NCI-H774 (cell line): ENCODE results near the gene TCEA2.

Experiments
- DNase-seq: peaks from one replicate; lab custom pipeline; 2025; lab: John Stamatoyannopoulos, UW

The TCEA2 gene

DNA sequence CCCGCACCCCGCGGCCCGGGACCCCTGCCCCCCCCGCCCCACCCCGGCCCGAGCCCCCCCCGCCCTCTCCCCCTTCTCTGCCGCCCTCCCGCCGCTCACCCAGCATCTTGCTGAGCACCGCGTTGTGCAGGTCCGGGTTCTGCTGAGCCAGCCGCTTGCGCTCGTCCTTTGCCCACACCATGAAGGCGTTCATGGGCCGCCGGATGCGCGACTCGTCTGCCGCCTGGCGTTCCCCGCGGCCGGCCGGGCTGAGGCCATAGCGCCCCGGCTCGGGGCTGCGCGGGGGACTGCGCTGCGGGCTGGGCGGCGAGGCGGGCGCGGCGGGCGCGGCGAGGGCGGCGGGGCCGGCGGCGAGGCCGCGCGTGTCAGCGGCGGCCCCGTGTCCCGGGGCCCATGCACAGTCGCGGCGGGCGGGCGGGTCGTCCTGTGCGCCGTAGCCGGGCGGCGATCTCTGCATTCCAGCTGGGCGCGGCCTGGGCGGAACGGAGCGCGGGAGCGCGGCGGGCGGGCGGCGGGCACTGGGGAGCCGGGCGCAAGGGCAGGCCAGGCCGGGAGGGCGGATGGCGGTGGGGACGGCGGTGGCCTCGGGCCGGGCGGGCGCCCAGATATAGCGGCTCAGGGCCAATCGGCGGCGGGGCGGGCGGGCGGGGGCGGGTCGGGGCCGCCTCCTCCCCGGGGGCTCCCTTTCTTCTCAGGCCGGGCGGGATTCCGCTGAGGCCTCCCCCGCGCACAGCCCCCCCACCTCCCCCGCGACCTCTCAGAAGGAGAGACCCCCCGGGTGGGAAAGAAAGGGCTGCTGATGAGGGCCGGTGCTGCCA is 13.7 kb upstream of the TCEA2 start, which contains the start of gene SOX18:
SOX18 (minus strand) TSS at position 580 of the 818 bp plus-strand sequence; CDS start at position 457, 123 bp downstream.
- DNase-seq = no peak

DNA sequence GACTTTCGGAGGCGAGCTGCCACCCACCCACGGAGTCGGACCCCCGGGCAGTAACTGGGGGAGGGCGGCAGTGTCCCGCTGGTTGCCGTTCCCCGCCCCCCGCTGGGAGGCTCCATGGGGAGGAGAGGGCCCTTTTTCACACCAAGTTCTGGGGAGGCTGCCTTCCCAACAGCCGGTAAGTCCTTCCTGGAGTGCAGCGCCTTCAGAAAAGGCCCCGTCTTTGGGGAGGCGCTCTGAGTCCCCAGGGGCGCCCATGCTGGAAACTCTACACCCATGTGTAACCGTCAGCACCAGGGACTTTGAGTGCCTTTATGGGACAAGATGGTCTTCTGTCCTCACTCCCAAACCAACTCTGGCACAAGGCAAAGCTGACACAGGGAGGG is 13.1 kb upstream of the TCEA2 start:
- DNase-seq = no peak

DNA sequence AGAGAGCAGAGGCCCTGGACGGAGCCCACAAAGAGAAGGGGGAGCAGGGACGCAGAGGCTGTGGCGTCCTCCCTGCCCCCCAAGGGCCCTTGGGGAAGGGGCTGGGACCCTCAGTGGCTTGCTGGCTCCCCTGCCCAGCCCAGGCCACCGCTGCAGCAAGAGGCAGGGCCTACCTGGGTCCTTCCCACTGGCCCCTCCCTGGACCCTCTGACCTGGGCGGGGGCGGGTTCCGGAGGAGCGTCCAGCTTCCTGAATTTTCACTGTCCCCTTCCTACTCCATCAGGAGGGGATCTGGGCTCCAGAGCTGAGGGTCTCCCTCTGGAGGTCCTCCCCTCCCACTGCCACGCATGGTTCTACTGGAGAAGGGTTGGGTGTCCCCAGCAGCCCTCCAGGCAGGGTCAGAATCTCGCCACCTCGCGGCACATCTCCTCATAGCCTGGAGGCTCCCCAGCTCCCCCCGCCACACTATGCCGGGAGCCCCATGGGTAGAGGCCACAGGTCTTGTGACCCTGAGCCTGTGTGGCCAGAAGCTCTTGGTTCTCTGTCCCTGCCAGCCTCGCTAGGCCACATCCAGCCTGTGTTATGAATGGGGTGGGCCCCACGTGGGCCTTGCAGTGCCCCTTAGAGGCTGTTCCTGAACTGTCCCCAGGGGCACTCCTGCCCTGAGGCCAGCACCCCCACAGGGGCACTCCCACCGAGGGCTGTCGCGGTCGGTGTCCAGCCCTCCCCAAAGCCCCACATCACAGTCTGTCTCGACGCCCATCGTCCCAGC is 12.6 kb upstream of the TCEA2 start:
- no peak for DNase-seq

DNA sequence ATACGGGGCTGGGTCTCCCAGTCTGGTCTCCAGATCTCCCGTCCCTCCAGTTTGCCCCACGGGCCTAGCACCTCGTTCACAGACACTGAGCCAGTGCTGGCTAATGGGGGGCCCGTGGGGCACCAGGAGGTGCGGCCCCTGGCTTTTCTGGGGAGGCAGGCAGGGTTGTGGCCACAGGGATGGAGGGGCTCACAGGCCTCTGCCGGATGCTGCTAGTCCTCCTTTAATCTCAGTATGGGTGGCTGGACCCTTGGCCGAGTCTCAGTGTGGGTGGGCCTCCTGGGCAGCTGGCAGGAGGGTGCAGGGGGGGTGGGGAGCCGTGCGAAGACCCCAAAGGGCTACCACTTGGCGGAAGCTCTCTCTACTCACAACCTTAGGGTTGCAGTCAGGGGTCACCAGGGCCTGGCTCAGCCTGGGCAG is 12.0 kb upstream of the TCEA2 start:
- no peak for DNase-seq

DNA sequence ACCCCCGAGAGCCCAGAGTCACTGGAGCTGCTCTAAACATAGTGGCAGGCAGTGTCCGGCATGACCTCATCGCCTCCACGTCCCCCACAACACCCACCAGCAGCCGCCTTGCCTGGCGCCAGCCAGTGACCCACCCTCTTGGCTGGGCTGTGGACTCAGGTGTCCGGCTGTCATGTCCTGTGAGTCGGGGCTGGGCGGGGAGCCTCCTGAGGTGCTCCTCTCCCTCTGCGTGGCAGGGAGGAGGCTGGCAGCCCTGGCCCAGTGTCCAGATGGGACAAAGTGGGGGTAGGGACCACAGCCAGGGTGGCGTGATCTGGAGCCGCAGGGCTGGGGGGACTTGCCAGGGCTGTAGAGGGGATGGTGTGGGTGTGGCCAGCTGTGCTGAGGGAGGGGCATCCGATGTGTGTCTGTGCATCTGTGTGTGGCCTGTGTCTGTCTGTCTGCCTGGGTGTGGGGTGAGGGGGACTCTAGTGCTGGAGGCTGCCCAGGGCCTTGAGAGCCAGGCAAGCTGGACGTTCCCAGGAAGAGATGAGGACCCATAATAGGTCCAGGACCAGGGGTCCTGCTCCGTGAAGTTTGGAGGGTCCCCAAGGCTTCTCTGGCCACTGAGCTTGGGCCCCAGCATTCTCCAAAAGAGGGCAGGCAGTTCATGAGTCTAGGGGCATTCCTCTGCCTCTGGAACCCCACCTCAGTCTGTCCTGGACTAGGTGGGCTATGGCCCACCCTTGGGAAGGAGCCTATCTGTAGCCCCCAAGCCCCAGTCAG is 11.3 kb upstream of the TCEA2 start:
- DNase-seq = no peak

DNA sequence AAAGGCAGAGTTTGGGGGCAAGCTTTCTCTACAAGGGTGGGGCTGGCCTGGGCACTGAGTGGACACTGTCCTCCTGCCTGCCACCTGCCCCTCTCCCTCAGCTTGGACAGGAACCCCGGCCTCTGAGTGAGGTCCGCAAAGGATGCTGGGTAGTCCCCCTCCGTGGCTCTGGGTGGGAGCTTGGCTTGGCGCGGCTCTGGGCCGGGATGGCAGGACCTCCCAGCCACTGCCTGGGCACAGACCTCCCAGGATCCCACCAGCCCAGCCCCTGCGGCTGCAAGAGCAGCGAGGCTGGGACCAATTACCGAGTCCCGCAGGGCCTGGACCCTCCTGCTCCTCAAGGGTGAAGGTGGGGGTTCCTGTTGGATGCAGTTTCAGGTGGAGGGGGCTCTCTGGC is 10.7 kb upstream of the TCEA2 start:
- DNase-seq = no peak

DNA sequence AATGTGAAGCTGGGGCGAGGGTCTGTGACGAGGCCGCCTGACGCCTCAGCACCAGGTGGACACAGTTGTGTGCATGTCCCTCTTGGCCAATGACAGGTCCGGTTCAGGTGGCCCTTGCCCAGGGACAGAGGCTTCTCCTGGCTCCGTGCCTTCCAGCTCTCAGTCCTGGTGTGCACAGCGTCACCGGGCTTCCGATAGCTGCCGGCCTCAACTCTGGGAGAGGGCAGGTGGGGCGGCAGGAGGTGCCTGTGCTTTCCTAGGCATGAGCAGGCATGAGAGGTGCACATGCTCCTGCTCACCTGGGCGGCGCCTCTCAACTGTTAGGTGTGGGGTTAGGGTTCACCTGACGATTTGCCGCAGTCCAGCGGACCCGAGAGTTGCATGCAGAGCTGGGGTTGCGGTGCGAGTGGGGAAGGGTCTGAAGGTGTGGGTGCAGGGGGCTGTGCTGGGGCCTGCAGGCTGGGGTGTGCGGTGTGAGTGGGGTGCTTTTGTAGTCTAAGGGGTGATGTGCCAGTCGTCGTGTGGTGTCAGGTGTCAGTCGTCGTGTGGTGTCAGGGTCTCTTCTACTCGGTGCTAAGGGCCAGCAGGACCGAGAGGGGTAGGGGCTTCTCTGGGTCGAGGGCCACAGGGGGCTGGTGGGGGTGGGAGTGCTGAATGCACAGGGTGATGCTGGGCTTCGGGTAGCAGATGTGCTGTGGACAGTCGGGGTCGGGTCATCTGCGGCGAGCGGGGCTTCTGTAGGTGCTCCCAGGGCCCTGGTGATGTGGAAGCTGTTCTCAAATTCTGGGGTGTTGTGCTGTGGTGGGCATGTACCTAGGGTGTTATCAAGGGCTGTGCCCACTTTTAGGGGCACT is 9.8 kb upstream of the TCEA2 start:
- DNase-seq = no peak

DNA sequence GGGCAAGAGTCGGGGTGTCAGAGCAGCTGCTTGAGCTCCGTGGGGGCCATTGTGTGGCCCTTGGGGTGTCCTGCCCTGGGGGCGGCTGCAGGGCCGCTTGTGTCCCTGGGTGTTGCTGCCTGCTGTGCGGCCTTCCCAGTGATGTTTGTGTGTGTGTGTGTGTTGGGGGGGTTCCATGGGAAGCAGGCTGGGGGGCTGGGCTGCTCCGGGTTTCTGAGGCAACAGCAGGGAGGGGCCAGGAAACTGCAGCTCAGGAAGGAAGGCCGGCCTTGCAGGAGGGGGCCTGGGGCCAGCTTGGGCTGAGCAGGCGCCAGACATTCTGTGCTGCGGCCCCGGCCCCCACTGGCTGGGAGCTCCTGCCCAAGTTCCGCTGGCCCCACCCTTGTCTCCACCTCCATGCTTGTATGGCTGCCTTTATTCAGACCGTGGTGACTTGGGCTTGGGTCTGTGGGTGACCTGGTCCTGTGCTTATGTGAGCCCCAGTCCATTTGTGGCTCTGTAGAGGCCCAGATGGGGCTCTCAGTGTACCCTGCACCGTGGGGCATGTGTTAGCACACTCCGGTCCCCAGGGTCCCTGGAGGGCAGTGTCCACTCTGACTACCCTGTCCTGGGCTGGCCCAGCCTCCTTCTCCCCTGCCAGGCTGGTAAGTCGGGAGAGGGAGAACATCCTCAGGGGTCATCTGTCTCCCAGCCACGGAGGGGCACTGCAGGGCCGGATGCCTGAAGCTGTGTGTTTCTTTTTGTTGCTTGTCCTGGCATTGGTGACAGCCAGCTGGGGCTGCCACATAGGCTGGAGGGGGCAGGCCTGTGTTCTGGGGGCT is 8.9 kb upstream of the TCEA2 start:
- DNase-seq = no peak

DNA sequence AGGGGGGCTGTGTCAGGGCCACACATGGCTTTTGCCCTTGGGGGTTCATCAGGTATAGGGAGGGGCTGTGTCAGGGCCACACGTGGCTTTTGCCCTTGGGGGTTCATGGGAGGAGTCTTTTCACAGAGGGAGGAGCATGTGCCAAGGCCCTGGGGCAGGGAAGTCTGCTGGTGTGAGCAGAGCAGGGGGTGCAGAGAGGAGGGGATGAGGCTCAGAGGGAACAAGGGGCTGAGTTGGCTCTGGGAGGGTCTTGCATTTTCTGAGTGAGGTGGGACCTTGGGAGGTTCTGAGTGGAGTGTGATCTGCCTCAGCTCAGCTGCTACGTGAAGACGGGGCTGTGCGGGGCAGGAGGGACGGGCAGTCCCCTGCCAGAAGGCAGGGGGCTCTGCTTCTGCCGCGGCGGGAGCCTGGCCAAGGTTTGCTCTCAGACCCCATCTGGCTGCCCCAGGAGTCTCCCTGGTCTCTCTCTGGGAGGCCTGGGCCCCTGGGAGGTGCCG is 7.6 kb upstream of the TCEA2 start:
- DNase-seq = no peak

DNA sequence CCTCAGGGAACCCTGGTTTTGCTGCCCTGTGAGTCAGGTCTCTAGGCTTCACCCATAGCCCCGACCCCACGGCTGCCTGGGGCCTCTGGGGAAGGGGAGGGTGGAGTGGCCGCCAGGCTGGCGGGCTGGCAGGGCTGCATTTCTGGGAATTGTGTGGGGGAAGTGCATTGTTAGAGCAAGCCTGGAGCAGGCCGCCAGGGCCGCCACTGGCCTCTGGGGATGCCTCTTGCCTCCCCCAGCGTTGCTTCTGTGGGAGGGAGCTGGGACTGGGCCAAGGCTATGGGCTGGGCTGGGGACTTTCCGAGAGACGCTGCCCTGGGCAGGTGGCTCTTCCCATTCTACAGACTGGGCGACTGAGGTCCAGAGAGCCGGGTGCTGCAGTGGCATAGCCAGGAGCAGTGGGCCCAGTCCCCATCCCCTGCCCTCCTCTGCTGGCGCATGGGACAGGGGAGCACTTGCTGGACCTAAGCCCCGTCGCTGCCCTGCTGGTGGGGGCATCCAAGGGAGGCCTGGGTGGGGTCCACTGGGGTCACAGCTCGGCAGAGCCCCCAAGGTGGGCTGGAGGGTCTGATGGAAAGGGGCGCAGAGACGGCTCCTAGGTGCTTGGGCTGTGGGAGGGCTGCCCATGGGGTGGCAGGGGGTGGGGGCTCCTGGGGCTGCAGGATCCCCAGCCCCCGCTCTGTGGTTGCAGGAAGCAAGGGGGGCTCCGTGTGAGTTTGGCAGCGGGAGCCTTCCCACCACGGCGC is 6.9 kb upstream of the TCEA2 start:
- DNase-seq = no peak

DNA sequence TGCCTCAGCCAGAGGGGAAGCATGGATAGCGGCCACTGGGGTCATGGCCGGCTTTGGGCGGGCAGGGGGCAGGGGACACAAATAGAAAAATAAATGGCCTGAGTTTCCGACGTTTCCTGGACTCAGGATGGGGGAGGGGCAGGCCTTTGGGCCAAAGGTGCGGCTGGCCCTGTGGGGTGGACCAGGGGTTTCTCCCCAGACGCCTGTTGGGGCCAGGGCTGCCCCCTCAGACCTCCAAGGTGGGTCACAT is 6.4 kb upstream of the TCEA2 start:
- no peak for DNase-seq

DNA sequence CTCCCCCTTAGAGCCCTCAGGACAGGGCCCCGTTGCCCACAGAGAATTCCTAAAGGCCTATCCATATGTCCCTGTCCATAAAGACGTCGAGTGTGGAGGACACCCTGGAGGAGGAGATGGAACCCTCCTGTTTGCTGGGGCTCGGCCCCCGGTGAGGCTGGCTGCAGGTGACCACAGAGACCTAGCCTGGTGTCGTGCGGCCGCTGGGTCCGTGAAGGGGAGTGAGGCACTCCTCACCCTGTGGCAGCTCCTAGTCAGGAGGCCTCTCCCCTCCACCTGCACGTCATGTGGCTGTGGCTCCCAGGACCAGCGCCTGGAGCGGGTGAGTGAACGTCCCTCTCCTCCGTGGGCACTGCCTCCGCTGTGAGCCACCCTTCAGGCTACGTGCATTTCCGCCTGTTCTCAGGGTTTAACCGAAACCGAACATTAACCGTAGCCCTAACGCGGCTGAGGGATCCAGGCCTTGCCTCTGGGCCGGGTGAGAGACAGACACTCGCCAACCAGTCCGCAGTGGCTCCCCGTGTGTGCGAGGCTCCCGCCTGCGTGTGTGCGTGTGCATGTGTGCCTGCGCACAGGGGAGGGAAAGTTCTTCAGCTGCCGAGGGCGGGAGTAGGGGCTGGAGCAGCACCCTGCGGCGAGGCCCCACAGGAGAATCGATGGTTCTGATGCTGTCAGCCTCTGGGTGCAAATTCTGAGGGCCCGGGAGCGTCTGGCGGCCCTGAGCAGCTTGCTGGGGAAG is 5.9 kb upstream of the TCEA2 start:
- DNase-seq = no peak

DNA sequence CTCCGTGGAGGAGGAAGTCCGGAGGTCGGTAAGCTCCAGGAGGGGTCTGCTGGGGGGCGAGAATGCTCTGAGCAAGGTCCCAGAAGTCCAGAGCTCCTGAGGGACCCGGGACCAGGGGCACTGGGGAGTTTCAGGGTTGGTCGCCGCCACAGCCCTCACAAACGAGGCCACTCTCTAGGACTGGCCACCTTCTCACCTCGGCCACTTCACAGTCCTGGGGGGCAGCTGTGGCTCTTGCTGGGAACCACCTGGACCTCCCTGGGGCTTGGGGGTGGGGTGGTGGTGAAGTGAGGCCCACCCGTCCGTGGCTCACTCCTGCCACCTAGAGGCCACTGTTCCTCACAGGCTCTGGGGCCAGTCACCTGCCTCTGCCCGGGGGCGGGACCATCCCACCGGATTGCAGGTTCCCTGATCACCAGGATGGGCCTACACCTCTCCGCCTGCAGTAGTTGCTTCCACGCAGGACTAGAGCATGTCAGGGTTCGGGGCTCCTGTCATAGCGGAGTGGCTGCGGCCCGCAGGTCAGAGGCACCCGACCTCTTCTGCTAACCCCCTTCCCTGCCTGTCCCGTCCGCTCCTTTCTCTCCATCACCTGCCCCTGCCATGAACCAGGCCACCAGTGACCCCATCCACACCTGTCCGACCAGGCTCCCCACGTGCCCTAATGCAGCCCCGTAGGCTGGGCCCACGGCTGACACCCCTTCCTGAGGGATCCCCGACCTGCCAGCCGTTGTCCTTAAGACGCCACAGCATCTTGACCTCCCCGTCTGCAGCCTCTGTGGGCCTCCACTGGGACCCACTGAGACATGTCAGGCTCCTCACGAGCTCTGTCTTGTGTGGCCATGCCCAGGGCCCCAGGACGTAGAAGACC is 5.1 kb upstream of the TCEA2 start:
- DNase-seq = no peak

DNA sequence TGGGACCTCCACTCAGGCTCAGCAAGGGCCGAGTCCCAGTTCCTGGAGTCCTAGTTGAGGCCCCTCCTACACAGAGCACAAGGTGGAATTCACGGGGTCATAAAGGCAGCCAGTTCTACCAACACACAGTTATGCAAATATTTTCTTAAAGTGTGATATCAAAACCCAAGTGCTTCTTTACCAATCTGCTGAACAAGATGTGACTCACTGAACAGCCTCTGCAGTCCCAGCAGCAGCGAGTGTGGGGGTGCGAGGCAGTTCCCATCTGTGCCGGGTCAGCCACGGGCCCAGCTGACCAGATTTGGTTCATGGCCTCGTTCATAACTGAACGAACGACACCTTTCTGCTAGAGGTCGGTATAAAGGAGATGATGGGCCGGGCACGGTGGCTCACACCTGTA is 4.5 kb upstream of the TCEA2 start:
- DNase-seq = no peak

DNA sequence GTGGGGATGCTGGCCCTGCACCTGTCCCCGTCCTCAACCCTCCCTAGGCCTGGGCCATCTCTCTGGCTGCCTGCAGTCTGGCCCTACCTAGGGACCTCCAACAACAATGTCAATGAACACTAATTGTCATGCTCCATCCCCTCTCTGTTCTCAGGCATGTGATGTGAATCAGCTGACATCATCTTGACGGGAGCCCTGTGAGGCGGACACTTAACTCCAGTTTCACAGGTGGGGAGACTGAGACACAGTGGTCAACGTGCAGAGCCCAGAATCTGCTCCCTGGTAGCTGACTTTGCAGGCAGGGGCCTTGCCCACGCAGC is 762 bp upstream of the TCEA2 start:
- DNase-seq = no peak

DNA sequence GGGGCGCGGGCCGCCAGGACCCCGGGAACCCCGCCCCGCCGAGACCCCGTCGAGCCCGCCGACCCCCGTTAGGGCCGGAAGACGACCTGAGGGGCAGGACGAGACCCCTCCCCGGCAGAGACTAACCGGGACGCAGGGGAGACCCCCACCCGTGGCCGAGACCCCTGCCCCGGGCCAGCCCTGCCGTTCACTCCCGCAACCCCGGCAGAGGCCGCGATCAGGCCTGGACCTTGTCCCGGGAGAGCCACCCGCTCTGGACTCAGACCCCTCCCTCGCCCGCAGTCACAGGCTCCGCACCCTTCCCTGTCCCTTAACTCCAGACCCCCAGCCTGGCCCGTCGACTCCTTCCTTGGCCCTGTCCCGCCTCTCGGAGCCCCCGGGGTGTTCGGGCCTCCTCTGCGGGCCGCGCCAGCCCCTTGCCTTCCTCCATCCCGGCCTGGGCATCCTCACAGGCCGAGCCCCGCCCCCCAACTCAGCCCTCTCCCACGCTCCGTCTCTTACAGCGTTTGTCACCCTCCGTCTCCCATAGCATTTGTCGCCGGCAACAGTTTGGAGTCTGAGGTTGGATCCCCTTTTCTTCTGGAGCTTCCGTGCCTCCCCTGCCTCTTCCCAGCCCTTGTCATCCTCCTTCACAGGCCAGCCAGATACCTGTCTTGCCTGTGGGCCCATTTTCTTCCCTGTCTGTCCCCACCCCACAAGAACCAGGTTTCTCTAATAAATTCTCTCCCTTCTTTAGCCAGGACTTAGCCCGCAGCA is 569 bp downstream of the TCEA2 start:
- DNase-seq = no peak

DNA sequence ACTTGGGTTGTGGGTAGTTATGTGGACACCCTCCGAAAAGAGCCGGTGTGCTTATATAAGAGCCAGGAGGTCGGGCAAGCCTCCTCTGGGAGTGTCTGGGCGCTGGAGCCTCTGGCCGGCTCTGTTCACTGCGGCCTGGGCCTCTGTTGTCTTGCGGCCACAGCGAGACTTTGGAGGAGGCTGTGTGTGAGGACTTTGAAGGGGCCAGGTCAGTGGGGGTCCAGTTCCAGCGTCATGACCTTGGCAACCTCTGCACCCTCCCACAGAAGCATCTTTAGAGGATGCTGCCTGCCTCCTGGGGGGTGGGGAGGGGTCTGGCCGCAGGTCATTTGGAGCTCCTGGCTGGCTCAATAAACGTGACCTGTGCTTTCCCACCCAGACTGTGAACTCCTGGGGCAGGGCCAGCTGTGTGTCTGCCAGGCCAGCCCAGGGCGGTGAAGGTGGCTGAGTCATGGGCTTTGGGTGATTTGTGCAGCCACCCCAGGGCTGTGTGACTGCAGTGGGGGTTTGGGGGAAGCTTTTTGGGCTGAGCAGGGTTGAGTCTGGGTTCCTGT is 1.2 kb downstream of the TCEA2 start:
- DNase-seq = no peak
